ENCODE data around the gene ST8SIA2. TPM values are rescaled to one million over a fixed set of nuclear protein-coding genes. Genes with fewer than 3 reads are reported as not detected.

ST8SIA2 gene
- total and polyA plus RNA-seq, 2 experiments from 2014 or later = 4.0 to 5.9 TPM

DNA sequence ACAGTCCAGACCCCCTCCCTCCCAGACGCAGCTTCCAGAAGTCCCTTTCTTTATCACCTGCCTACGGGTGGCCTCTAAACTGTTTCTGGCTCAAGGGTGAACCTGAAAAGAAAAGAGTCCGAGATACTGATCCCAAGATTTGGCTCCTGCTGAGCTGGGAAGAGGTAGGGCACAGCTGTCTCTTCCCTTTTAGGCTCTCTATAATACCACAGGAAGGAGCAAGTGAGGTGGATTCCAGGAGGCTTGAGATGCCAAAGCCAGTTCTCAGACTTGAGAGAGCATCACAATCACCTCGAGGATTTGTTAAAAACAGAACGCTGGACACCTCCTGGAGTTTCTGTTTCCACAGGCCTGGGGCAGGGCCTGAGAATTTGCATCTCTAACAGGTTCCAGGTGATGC lies 12.3 kb downstream of the ST8SIA2 start:
- H3K4me1 ChIP-seq (ENCODE audit: low read depth) = no peaks in the 10 kb centered on the region
- H3K27ac ChIP-seq = no peak overlapping the region
- TF ChIP-seq, protein P1, sequence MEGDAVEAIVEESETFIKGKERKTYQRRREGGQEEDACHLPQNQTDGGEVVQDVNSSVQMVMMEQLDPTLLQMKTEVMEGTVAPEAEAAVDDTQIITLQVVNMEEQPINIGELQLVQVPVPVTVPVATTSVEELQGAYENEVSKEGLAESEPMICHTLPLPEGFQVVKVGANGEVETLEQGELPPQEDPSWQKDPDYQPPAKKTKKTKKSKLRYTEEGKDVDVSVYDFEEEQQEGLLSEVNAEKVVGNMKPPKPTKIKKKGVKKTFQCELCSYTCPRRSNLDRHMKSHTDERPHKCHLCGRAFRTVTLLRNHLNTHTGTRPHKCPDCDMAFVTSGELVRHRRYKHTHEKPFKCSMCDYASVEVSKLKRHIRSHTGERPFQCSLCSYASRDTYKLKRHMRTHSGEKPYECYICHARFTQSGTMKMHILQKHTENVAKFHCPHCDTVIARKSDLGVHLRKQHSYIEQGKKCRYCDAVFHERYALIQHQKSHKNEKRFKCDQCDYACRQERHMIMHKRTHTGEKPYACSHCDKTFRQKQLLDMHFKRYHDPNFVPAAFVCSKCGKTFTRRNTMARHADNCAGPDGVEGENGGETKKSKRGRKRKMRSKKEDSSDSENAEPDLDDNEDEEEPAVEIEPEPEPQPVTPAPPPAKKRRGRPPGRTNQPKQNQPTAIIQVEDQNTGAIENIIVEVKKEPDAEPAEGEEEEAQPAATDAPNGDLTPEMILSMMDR (IDR thresholded peaks at IDR 0.05; ENCODE audit: low read depth, low read length) = no peak
- no peaks in the 10 kb centered on the region for H3K27me3 ChIP-seq
- no peaks in the 10 kb centered on the region for H3K9me3 ChIP-seq (ENCODE audit: low read depth)
- no peak overlapping the region for H3K4me3 ChIP-seq
- H3K36me3 ChIP-seq = no peaks in the 10 kb centered on the region
- no peak for DNase-seq (ENCODE audit: low read depth in 1 of 2, low spot score in 1 of 2)

DNA sequence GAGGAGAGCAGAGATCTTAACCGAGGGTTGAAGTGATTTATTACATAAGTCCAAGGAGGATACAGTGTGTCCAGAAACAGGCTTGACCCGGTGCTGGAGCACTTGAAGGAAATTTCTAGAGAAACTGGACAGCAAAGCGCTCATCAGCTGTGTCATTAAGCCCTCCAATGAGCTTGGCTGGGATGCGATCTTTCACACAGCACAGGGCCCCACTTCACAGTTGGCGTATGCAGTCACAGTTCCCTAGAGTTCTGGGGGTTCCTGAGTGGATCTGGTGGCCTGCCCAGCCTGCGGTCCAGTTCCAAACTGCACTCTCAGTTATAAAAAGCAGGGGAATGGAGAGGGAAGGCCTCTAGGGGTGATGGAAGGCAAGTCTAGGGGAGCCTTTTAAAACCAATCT lies 13.6 kb downstream of the ST8SIA2 start:
- Histone ChIP-seq H3K27ac (no peak overlapping the region), H3K4me1 (ENCODE audit: low read depth) (no peaks in the 10 kb centered on the region), H3K4me3 (no peak overlapping the region), H3K36me3 (no peaks in the 10 kb centered on the region), H3K9me3 (ENCODE audit: low read depth) (no peaks in the 10 kb centered on the region), H3K27me3 (no peaks in the 10 kb centered on the region)
- DNase-seq (ENCODE audit: low read depth in 1 of 2, low spot score in 1 of 2) = no peak
- TF ChIP-seq, protein P1 (IDR thresholded peaks at IDR 0.05; ENCODE audit: low read depth, low read length) = no peak

DNA sequence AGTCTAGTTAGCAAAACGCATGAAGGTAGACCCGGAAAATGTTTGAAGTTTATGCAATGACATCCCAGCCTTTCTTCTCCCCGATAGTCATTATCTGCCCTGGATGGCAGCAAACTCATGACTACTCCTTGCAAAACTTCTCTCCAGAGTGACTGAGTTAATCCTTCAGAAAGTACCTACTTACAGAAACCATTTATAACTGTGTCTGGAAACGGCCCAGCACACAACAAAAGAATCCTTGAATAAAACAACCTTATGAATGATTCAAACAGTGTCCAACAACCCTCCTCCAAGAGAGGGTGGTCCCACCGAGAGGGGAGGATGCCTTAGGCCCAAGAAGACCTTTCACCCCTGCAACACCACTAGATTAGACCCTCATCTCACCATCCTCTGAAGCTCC lies 14.2 kb downstream of the ST8SIA2 start:
- TF ChIP-seq, protein P1 (IDR thresholded peaks at IDR 0.05; ENCODE audit: low read depth, low read length) = no peak
- DNase-seq (ENCODE audit: low read depth in 1 of 2, low spot score in 1 of 2) = no peak
- H3K27me3 ChIP-seq = no peaks in the 10 kb centered on the region
- H3K27ac ChIP-seq = no peak overlapping the region
- no peaks in the 10 kb centered on the region for H3K9me3 ChIP-seq (ENCODE audit: low read depth)
- no peaks in the 10 kb centered on the region for H3K36me3 ChIP-seq
- H3K4me1 ChIP-seq (ENCODE audit: low read depth) = no peaks in the 10 kb centered on the region
- no peak overlapping the region for H3K4me3 ChIP-seq

DNA sequence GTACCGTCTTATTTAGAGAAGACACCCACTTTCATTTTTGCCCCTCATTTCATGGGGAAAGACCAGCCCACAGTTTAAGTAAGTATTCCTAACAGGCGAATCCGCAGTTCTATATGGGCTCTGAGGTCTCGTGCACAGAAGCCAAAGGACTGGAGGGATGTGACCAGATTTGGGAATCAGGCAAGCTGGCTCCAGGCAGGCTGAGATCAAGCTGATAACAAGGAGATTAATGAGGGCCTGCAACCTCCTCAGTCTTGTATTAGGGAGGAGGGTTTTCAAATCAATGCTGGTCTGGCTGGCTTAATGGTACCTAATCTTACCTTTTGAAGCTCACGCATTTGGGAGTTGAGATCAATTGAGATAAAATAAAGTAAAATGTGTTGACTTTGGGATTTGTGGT lies 15.3 kb downstream of the ST8SIA2 start:
- no peaks in the 10 kb centered on the region for H3K36me3 ChIP-seq
- no peak for DNase-seq (ENCODE audit: low read depth in 1 of 2, low spot score in 1 of 2)
- H3K4me3 ChIP-seq = no peak overlapping the region
- TF ChIP-seq, protein P1 (IDR thresholded peaks at IDR 0.05; ENCODE audit: low read depth, low read length) = no peak
- H3K9me3 ChIP-seq (ENCODE audit: low read depth) = no peaks in the 10 kb centered on the region
- H3K27ac ChIP-seq = no peak overlapping the region
- H3K27me3 ChIP-seq = no peaks in the 10 kb centered on the region
- no peaks in the 10 kb centered on the region for H3K4me1 ChIP-seq (ENCODE audit: low read depth)

DNA sequence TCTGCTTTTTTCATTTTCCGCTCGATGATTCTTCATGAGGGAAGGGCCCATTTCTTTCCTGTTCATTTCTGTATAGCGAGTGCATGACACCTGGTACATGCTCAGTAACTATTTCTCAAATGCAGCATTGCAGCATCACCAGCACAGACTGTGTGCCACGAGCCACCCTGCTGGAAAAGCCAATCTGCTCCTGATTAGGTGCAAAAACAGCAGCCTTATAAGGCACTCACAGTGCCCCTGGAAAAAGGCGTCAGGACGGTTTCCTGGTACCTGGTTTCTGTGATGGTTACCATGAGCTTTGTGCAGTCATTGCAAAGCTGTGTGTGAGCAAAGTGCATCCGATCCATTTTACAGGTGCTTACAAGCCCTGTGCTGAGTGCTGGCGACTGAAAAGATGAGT lies 15.8 kb downstream of the ST8SIA2 start:
- no peaks in the 10 kb centered on the region for H3K4me1 ChIP-seq (ENCODE audit: low read depth)
- no peaks in the 10 kb centered on the region for H3K9me3 ChIP-seq (ENCODE audit: low read depth)
- H3K27me3 ChIP-seq = no peaks in the 10 kb centered on the region
- H3K27ac ChIP-seq = no peak overlapping the region
- no peaks in the 10 kb centered on the region for H3K36me3 ChIP-seq
- no peak for DNase-seq (ENCODE audit: low read depth in 1 of 2, low spot score in 1 of 2)
- TF ChIP-seq, protein P1 (IDR thresholded peaks at IDR 0.05; ENCODE audit: low read depth, low read length) = no peak
- no peak overlapping the region for H3K4me3 ChIP-seq

DNA sequence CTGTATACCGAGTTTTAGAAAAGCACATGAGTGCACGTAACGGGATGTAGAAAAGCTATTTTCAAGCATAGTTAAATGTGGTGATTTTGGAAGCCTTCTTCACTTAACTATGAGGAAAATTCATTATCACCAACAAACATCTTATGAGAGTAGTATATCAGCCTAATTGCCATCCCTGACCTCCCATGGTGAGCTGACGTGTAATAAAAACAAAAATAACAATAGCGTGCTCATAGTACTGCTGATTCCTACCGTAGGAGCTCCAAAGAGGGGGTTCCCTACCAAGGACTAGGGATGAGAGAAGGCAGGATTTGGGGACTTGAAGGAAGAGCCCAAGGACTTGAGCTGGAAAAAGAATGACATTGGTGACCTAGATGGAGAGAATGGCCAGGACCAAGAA lies 16.9 kb downstream of the ST8SIA2 start:
- no peaks in the 10 kb centered on the region for H3K27me3 ChIP-seq
- TF ChIP-seq, protein P1 (IDR thresholded peaks at IDR 0.05; ENCODE audit: low read depth, low read length) = no peak

More for the DNA sequence above, 16.9 kb downstream of the ST8SIA2 start:
- Histone ChIP-seq H3K27ac (no peak overlapping the region), H3K4me3 (no peak overlapping the region), H3K9me3 (ENCODE audit: low read depth) (no peaks in the 10 kb centered on the region), H3K36me3 (no peaks in the 10 kb centered on the region), H3K4me1 (ENCODE audit: low read depth) (no peaks in the 10 kb centered on the region)
- no peak for DNase-seq (ENCODE audit: low read depth in 1 of 2, low spot score in 1 of 2)

All from cardiac muscle cell (in vitro differentiated cells and primary cell).